GM12872 (cell line): Measurements from ENCODE around the gene AP4S1.

Experiments
- CTCF ChIP-seq: IDR thresholded peaks from 3 replicates; pipeline ENCODE4 v1.5.1; 2011; ENCODE audit warnings: low read depth, mild to moderate bottlenecking, low read length, moderate library complexity; ENCODE audit not compliant: insufficient read depth

The AP4S1 gene

GRCh38 chr14:31036552-31036951 lies 11.1 kb downstream of the AP4S1 start:
- no peak for TF ChIP-seq CTCF

- no peak for TF ChIP-seq CTCF
Measured at GRCh38 chr14:31037709-31038221, 12.3 kb downstream of the AP4S1 start.

DNA sequence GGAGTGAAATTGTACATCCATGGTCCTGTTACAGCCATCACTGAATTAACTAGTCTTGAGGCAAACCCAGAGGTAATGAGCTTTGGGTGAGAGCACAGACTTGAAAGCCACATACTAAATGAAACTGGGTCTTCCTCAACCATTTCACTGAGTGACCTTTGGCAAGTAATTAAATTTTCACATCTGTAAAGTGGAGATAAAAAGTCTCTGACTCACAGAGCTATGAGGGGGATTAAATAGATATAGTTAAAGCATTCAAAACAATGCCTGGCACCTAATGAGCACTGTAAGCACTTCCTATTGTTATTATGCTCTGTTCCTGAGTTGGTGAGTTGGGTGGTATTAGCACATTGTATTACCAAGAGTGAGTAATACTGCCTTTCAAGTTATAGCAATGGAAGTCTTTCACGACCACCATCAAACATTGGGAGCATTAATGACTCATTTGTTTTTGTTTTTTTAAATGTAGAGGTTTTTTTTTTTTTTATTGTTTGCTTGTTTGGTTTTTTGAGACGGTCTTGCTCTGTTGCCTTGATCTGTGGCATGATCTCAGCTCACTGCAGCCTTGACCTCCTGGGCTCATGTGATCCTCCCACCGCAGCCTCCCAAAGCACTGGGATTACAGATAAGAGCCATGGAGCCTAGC lies 13.2 kb downstream of the AP4S1 start:
- TF ChIP-seq CTCF: no peak

DNA sequence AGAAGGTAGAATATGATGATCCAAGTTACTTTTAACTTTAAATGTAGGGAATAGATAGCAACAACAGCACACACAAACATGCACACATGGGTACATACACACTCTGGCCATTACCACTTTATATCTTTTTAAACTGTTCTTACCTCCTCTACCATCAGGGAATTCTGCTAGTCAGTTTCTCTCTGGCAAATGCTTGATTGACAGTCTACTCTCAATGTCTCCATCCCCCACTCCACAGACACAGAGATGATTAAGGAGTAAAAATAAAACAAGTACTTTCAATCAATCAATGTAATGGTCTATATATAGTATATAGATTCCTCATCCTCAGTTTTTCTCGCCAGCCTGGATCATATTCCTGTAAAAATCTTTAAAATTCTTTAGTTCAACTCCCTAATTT lies 16.9 kb downstream of the AP4S1 start:
- TF ChIP-seq CTCF: no peak

GRCh38 chr14:31043379-31043778 lies 17.9 kb downstream of the AP4S1 start:
- TF ChIP-seq CTCF: no peak

DNA sequence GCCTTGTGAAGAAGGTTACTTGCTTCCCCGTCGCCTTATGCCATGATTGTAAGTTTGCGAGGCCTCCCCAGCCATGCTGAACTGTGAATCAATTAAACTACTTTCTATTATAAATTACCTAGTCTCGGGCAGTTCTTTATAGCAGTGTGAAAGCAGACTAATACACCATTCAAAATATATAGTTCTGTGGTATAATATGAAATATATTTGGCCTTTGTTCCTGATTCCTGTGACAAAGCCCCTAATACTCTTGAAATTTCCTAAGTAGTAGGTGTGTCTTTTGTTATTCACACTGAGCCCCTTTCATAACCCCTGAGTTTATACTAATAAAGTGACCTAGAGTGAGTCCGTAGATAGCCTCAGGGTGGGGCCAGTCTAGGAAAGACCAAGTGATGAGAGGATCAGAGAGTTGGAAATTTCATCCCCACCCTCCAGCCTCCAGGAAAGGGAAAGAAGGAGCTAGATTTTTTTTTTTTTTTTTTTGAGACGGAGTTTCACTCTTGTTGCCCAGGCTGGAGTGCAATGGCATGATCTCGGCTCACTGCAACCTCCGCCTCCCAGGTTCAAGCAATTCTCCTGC lies 20.1 kb downstream of the AP4S1 start:
- no peak for TF ChIP-seq CTCF

GRCh38 chr14:31047503-31047902 lies 22.1 kb downstream of the AP4S1 start:
- TF ChIP-seq CTCF: no peak
